Stimulated activated CD4-positive, alpha-beta T cell treated with anti-CD3 and anti-CD28 coated beads, TNF-alpha, amount 100 ng/mL, for 24 hours (primary cell): Measurements from ENCODE around the gene BTBD17.

ENCODE experiments used
- DNase-seq, 3 experiments: peaks; one replicate each; pipeline ENCODE4 v3.0.0-alpha.2; 2020; ENCODE audit warnings: low read depth in 3 of 3

BTBD17 gene

GRCh38 chr17:74387365-74388218 is 25.9 kb upstream of the BTBD17 start:
- DNase-seq: no peak

- DNase-seq: no peak
Measured at GRCh38 chr17:74386386-74386785, 24.7 kb upstream of the BTBD17 start.

- no peak for DNase-seq
Measured at GRCh38 chr17:74385201-74385600, 23.5 kb upstream of the BTBD17 start.

- no peak for DNase-seq
Measured at GRCh38 chr17:74383141-74383540, 21.5 kb upstream of the BTBD17 start.

GRCh38 chr17:74380959-74381808 is 19.5 kb upstream of the BTBD17 start:
- DNase-seq: no peak

GRCh38 chr17:74380086-74380958 is 18.7 kb upstream of the BTBD17 start:
- DNase-seq: no peak

- DNase-seq: peak; percentile 83 to 92 (median 89)
Measured at GRCh38 chr17:74379495-74380085, 17.9 kb upstream of the BTBD17 start.

- no peak for DNase-seq
Measured at GRCh38 chr17:74374858-74375257, 13.2 kb upstream of the BTBD17 start.

GRCh38 chr17:74373838-74374606 is 12.4 kb upstream of the BTBD17 start:
- no peak for DNase-seq

GRCh38 chr17:74372426-74372825 is 10.8 kb upstream of the BTBD17 start:
- DNase-seq: no peak

GRCh38 chr17:74371653-74372147 is 10.0 kb upstream of the BTBD17 start:
- no peak for DNase-seq

- DNase-seq: no peak
Measured at GRCh38 chr17:74369665-74370490, 8.2 kb upstream of the BTBD17 start.

GRCh38 chr17:74369221-74369620 is 7.6 kb upstream of the BTBD17 start:
- DNase-seq: peak; percentile 27 to 68 (median 43)

- DNase-seq: peak; percentile 48 to 71 (median 57)
Measured at GRCh38 chr17:74368341-74369081, 6.8 kb upstream of the BTBD17 start.

- no peak for DNase-seq
Measured at GRCh38 chr17:74367206-74367605, 5.5 kb upstream of the BTBD17 start, which contains the start of gene GPR142. Gene GPR142, plus strand, starts transcription at chr17:74367506. Its CDS starts 2,035 bp downstream, at chr17:74369541.

- no peak for DNase-seq
Measured at GRCh38 chr17:74362810-74363498, 1.3 kb upstream of the BTBD17 start.

GRCh38 chr17:74362069-74362405 is 369 bp upstream of the BTBD17 start:
- no peak for DNase-seq

- DNase-seq: no peak
Measured at GRCh38 chr17:74360899-74361229, 804 bp downstream of the BTBD17 start.
